HCT116 (cell line): Measurements from ENCODE around the gene DDOST. TPM values are rescaled to one million over a fixed set of nuclear protein-coding genes. Genes with fewer than 3 reads are reported as not detected.

ENCODE experiments used
- ATAC-seq: fragments of 200-7000 bp; cut with Tn5 transposase; 2 replicates; pipeline ENCODE4 v1.9.1; 2020; ENCODE audit warnings: mild to moderate bottlenecking, moderate library complexity
- BruUV-seq: library from RNA; stranded (reverse); fragments of 400-500 nt; replicated peaks from 2 replicates; lab custom pipeline; 2021; lab: Mats Ljungman, UMichigan
- CTCF ChIA-PET: fragments of 300-600 bp; sonication (Branson Sonifier 250); formaldehyde crosslinking; loops from one replicate; lab custom pipeline; 2021; ENCODE audit warnings: antibody characterized with exemption; lab: Charles Lee
- POLR2A ChIA-PET: fragments of 300-600, 350-600 bp; sonication (Branson Sonifier 250); formaldehyde crosslinking; loops from one replicate; lab custom pipeline; 2021; ENCODE audit warnings: antibody characterized with exemption; lab: Charles Lee
- RAD21 ChIA-PET, 2 experiments: fragments of 300-600 bp; sonication (Branson Sonifier 250); formaldehyde crosslinking; loops; one replicate each; lab custom pipeline; 2023; ENCODE audit warnings: low total read pairs in 2 of 2; ENCODE audit not compliant: uncharacterized antibody in 2 of 2, unreplicated experiment in 2 of 2, low non-redundant PET in 1 of 2; lab: Charles Lee
- DNase-seq: peaks from one replicate; pipeline ENCODE4 v3.0.0-alpha.2; 2010; ENCODE audit warnings: low read depth, low spot score
- H2AFZ ChIP-seq: fragments of 200-600 bp; shearing (Covaris generic), sonication (generic); 2 replicates; pipeline ENCODE4 v1.6.1; 2017; ENCODE audit warnings: low read depth, mixed run types, mixed read lengths, antibody characterized with exemption, low read length; ENCODE audit not compliant: poor library complexity, severe bottlenecking
- H3K27ac ChIP-seq: 2 replicates; pipeline ENCODE4 v1.5.1; 2012; ENCODE audit warnings: low read depth, low read length
- H3K27me3 ChIP-seq: fragments of 200-600 bp; sonication (generic); 2 replicates; pipeline ENCODE4 v1.6.1; 2016; ENCODE audit warnings: mixed run types, low read length, mixed read lengths; ENCODE audit not compliant: insufficient read depth
- H3K36me3 ChIP-seq, 2 experiments: fragments of 200-500 bp in 1 of 2; fragments of 200-600 bp in 1 of 2; sonication (Bioruptor generic) in 1 of 2; sonication (generic) in 1 of 2; 2 replicates each; pipeline versions ENCODE4 v1.5.1 to v1.6.1; 2014 to 2016; ENCODE audit warnings: low read length in 2 of 2, inconsistent platforms in 1 of 2, mixed read lengths in 1 of 2, mixed run types in 1 of 2; ENCODE audit not compliant: insufficient read depth in 2 of 2, control insufficient read depth in 1 of 2
- H3K4me1 ChIP-seq, 2 experiments: fragments of 200-600 bp in 1 of 2; sonication (generic) in 1 of 2; 2 replicates each; pipeline versions ENCODE4 v1.5.1 to v1.6.1; 2012 to 2017; ENCODE audit warnings: low read length in 2 of 2, inconsistent platforms in 1 of 2, mild to moderate bottlenecking in 1 of 2, mixed read lengths in 1 of 2, mixed run types in 1 of 2, moderate library complexity in 1 of 2; ENCODE audit not compliant: insufficient read depth in 2 of 2, control insufficient read depth in 1 of 2
- H3K4me2 ChIP-seq: fragments of 200-600 bp; sonication (generic); 2 replicates; pipeline ENCODE4 v1.6.1; 2017; ENCODE audit warnings: mixed run types, low read length, mixed read lengths
- H3K4me3 ChIP-seq, 2 experiments: fragments of 200-600 bp in 1 of 2; sonication (generic) in 1 of 2; replicated peaks in 1 of 2; 2 replicates each; pipeline ENCODE4 v1.5.1; 2011 to 2016; ENCODE audit warnings: low read length in 2 of 2, control low read depth in 1 of 2, low read depth in 1 of 2, mild to moderate bottlenecking in 1 of 2, mixed read lengths in 1 of 2, mixed run types in 1 of 2
- H3K79me2 ChIP-seq: fragments of 200-600 bp; sonication (generic); 2 replicates; pipeline ENCODE4 v1.6.1; 2017; ENCODE audit warnings: mild to moderate bottlenecking, mixed run types, low read length, moderate library complexity, mixed read lengths; ENCODE audit not compliant: insufficient read depth
- H3K9ac ChIP-seq: fragments of 200-600 bp; sonication (generic); 2 replicates; pipeline ENCODE4 v1.6.1; 2016; ENCODE audit warnings: low read length, mixed read lengths
- H3K9me2 ChIP-seq: fragments of 200-600 bp; sonication (generic), shearing (Covaris generic); 2 replicates; pipeline ENCODE4 v1.6.1; 2017; ENCODE audit warnings: mixed run types, mild to moderate bottlenecking, moderate library complexity; ENCODE audit not compliant: insufficient read depth
- H3K9me3 ChIP-seq, 2 experiments: fragments of 200-500 bp in 1 of 2; fragments of 200-600 bp in 1 of 2; sonication (Bioruptor generic) in 1 of 2; sonication (generic) in 1 of 2; 2 replicates each; pipeline ENCODE4 v1.6.1; 2014 to 2017; ENCODE audit warnings: low read length in 2 of 2, mixed read lengths in 2 of 2, inconsistent platforms in 1 of 2, low read depth in 1 of 2, mild to moderate bottlenecking in 1 of 2, mixed run types in 1 of 2, moderate library complexity in 1 of 2; ENCODE audit not compliant: control insufficient read depth in 1 of 2, insufficient read depth in 1 of 2
- H4K20me1 ChIP-seq: fragments of 200-600 bp; sonication (generic), shearing (Covaris generic); 2 replicates; pipeline ENCODE4 v1.6.1; 2017; ENCODE audit warnings: mixed run types, mild to moderate bottlenecking, moderate library complexity; ENCODE audit not compliant: insufficient read depth
- EGR1 ChIP-seq: IDR thresholded peaks from 2 replicates; pipeline ENCODE4 v1.6.1; 2012; ENCODE audit warnings: low read depth
- ELF1 ChIP-seq: IDR thresholded peaks from 2 replicates; pipeline ENCODE4 v1.6.1; 2012; ENCODE audit warnings: low read depth, borderline replicate concordance
- EZH2phosphoT487 ChIP-seq: fragments of 200-600 bp; IDR thresholded peaks from 2 replicates; pipeline ENCODE4 v1.6.1; 2018; ENCODE audit warnings: antibody characterized with exemption, borderline replicate concordance
- FOSL1 ChIP-seq: IDR thresholded peaks from 2 replicates; pipeline ENCODE4 v1.6.1; 2012; ENCODE audit warnings: low read depth
- POLR2A ChIP-seq: IDR thresholded peaks from 2 replicates; pipeline ENCODE4 v1.7.0; 2011; ENCODE audit warnings: borderline replicate concordance; ENCODE audit not compliant: insufficient read depth, insufficient read length; ENCODE audit errors: extremely low read depth
- POLR2AphosphoS5 ChIP-seq: IDR thresholded peaks from 2 replicates; pipeline ENCODE4 v1.6.1; 2011; ENCODE audit warnings: mild to moderate bottlenecking, low read depth, low read length, moderate library complexity
- RAD21 ChIP-seq: IDR thresholded peaks from 2 replicates; pipeline ENCODE4 v1.6.1; 2012; ENCODE audit warnings: low read depth, mild to moderate bottlenecking
- YY1 ChIP-seq: IDR thresholded peaks from 2 replicates; pipeline ENCODE4 v1.6.1; 2011; ENCODE audit warnings: low read length, low read depth, moderate library complexity, mild to moderate bottlenecking; ENCODE audit not compliant: insufficient replicate concordance; ENCODE audit errors: extremely low read depth
- ZFX ChIP-seq: fragments of 450-650 bp; IDR thresholded peaks from 2 replicates; pipeline ENCODE4 v1.6.1; 2017
- intact Hi-C: fragments of 100-400 bp; cut with micrococcal nuclease; formaldehyde crosslinking; loops from 2 replicates; pipeline ENCODE4 v1.10.0; 2022
- total RNA-seq: library from RNA; stranded (reverse); gene quantifications from one replicate; pipeline ENCODE4 v1.2.1, GENCODE V29; 2021; ENCODE audit not compliant: unreplicated experiment
- TF ChIP-seq, protein P1 (sequence below): IDR thresholded peaks from 2 replicates; pipeline ENCODE4 v1.6.1; 2012
- TF ChIP-seq, protein P2 (sequence below): IDR thresholded peaks from 2 replicates; pipeline ENCODE4 v1.6.1; 2012

Gene DDOST
- total RNA-seq, 1 experiment from 2014 or later: 387 TPM

DNA sequence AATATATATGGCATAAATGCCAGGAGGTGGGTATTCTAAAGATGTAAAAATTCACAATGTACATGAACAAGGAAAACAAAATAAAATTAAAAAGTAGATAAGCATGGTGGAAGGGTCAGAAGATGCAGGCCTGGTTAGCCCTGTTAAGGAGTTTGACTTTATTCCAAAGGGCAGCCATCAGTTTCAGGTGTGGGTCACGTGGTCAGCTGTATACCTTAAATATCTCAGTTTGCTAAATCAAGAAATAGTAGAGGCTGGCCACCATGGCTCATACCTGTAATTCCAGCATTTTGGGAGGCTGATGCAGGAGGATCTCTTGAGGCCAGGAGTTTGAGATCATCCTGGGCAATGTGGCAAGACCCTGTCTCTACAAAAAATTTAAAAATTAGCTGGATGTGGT, 36.5 kb downstream of the DDOST start (continued):
- TF ChIP-seq YY1 (no peak), EGR1 (no peak), EZH2phosphoT487 (no peak), POLR2A (no peak)
- TF ChIP-seq, protein P1, sequence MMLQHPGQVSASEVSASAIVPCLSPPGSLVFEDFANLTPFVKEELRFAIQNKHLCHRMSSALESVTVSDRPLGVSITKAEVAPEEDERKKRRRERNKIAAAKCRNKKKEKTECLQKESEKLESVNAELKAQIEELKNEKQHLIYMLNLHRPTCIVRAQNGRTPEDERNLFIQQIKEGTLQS: no peak
- TF ChIP-seq, all 23 proteins: peak for 0

GRCh38 chr1:20621012-20621411, 40.2 kb downstream of the DDOST start:
- no peak overlapping the region for H3K4me2 ChIP-seq
- no peaks in the 10 kb centered on the region for H3K79me2 ChIP-seq
- RAD21 ChIA-PET: no interaction called here
- no peak overlapping the region for H2AFZ ChIP-seq
- intact Hi-C loops: no loop called here
- no peaks in the 10 kb centered on the region for H3K27me3 ChIP-seq
- H3K9me2 ChIP-seq: no peaks in the 10 kb centered on the region
- no peaks in the 10 kb centered on the region for H3K9me3 ChIP-seq
- CTCF ChIA-PET: no interaction called here
- H3K4me3 ChIP-seq: no peak overlapping the region
- no TSS peak for BruUV-seq
- no peaks in the 10 kb centered on the region; a peak in 1 of 4 replicates for H3K4me1 ChIP-seq
- TF ChIP-seq ZFX (no peak), YY1 (no peak), RAD21 (no peak), POLR2AphosphoS5 (no peak), FOSL1 (no peak), ELF1 (no peak)
- TF ChIP-seq, protein P2, sequence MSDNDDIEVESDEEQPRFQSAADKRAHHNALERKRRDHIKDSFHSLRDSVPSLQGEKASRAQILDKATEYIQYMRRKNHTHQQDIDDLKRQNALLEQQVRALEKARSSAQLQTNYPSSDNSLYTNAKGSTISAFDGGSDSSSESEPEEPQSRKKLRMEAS: no peak
- TF ChIP-seq, all 23 proteins: peak for 0
- no peaks in the 10 kb centered on the region; a peak in 1 of 4 replicates for H3K36me3 ChIP-seq
- no peak overlapping the region for H3K27ac ChIP-seq
- ATAC-seq (no peak), DNase-seq (no peak)
- no peaks in the 10 kb centered on the region for H4K20me1 ChIP-seq
- POLR2A ChIA-PET: no interaction called here
- no peak overlapping the region for H3K9ac ChIP-seq
